A673 (cell line): ENCODE results near the gene SMC4. TPM values are rescaled to one million over a fixed set of nuclear protein-coding genes. Genes with fewer than 3 reads are reported as not detected.

Source experiments
- BruUV-seq: library from RNA; stranded (reverse); fragments of 400-500 nt; replicated peaks from 2 replicates; lab custom pipeline; 2021; lab: Mats Ljungman, UMichigan
- CTCF ChIA-PET: fragments of 300-600 bp; sonication (Branson Sonifier 250); formaldehyde crosslinking; loops from one replicate; lab custom pipeline; 2022; ENCODE audit warnings: antibody characterized with exemption; lab: Charles Lee
- POLR2A ChIA-PET: fragments of 300-600 bp; sonication (Branson Sonifier 250); formaldehyde crosslinking; loops from one replicate; lab custom pipeline; 2022; ENCODE audit warnings: antibody characterized with exemption; ENCODE audit not compliant: low non-redundant PET; lab: Charles Lee
- DNase-seq: peaks from one replicate; pipeline ENCODE4 v3.0.0-alpha.2; 2015; ENCODE audit warnings: low spot score
- H3K27ac ChIP-seq: fragments of 200-600 bp; sonication (generic); 2 replicates; pipeline ENCODE4 v1.5.1; 2016; ENCODE audit warnings: mixed run types, low read depth, mild to moderate bottlenecking, mixed read lengths, antibody characterized with exemption, low read length; ENCODE audit not compliant: poor library complexity, severe bottlenecking
- H3K27me3 ChIP-seq: fragments of 200-600 bp; sonication (generic); replicated peaks from 2 replicates; pipeline ENCODE4 v1.6.1; 2017; ENCODE audit warnings: mixed run types, low read depth, mild to moderate bottlenecking, mixed read lengths, antibody characterized with exemption, low read length; ENCODE audit not compliant: insufficient read depth, poor library complexity
- H3K36me3 ChIP-seq: fragments of 200-600 bp; sonication (generic); 2 replicates; pipeline ENCODE4 v1.6.1; 2016; ENCODE audit warnings: mixed run types, mild to moderate bottlenecking, mixed read lengths, antibody characterized with exemption, low read length; ENCODE audit not compliant: insufficient read depth, poor library complexity, severe bottlenecking
- H3K4me1 ChIP-seq: fragments of 200-600 bp; sonication (generic); 2 replicates; pipeline ENCODE4 v1.6.1; 2017; ENCODE audit warnings: mixed run types, mild to moderate bottlenecking, mixed read lengths, antibody characterized with exemption, low read length; ENCODE audit not compliant: insufficient read depth, poor library complexity, severe bottlenecking
- H3K4me3 ChIP-seq: fragments of 200-600 bp; sonication (generic); 2 replicates; pipeline ENCODE4 v1.5.1; 2016; ENCODE audit warnings: low read depth, mixed run types, mild to moderate bottlenecking, mixed read lengths, low read length; ENCODE audit not compliant: poor library complexity, severe bottlenecking
- H3K9me3 ChIP-seq: fragments of 200-600 bp; sonication (generic); 2 replicates; pipeline ENCODE4 v1.6.1; 2016; ENCODE audit warnings: mixed run types, low read depth, mild to moderate bottlenecking, mixed read lengths, antibody characterized with exemption, low read length; ENCODE audit not compliant: poor library complexity, severe bottlenecking
- CTCF ChIP-seq: fragments of 300-800, 200-600 bp; sonication (generic); conservative IDR thresholded peaks from 2 replicates; pipeline ENCODE4 v1.5.1; 2017; ENCODE audit warnings: low read depth, mild to moderate bottlenecking, antibody characterized with exemption, low read length, moderate library complexity, mixed read lengths
- EZH2 ChIP-seq: fragments of 200-600 bp; sonication (generic); IDR thresholded peaks from 2 replicates; pipeline ENCODE4 v1.6.1; 2017; ENCODE audit warnings: borderline replicate concordance, low read depth, mild to moderate bottlenecking, mixed read lengths, antibody characterized with exemption, low read length; ENCODE audit not compliant: poor library complexity, severe bottlenecking
- intact Hi-C: fragments of 100-400 bp; cut with micrococcal nuclease; formaldehyde crosslinking; loops from one replicate; pipeline ENCODE4 v1.10.0; 2022; ENCODE audit not compliant: unreplicated experiment
- microRNA-seq: library from miRNA; unstranded; fragments of <30 nt; microRNA quantifications from one replicate; pipeline ENCODE4 v1.2.0, GENCODE V29; 2021
- total RNA-seq: library from RNA; stranded (reverse); gene quantifications from 2 replicates; pipeline ENCODE4 v1.2.3, GENCODE V29; 2021

The SMC4 gene
- total RNA-seq, 1 experiment from 2014 or later, result 209 TPM

- POLR2A ChIA-PET, result no interaction called here
These were observed 81.5 kb downstream of the SMC4 start for GRCh38 chr3:160480931-160481330.

GRCh38 chr3:160481856-160482255 lies 82.4 kb downstream of the SMC4 start:
- BruUV-seq, result no TSS peak
- no peak overlapping the region for H3K27ac ChIP-seq
- CTCF ChIA-PET, result no interaction called here

More at GRCh38 chr3:160480931-160481330, 81.5 kb downstream of the SMC4 start:
- Histone ChIP-seq H3K27me3 (no peaks in the 10 kb centered on the region), H3K36me3 (no peaks in the 10 kb centered on the region), H3K4me1 (no peaks in the 10 kb centered on the region), H3K9me3 (no peaks in the 10 kb centered on the region), H3K4me3 (no peak overlapping the region), H3K27ac (no peak overlapping the region)
- CTCF ChIA-PET, result no interaction called here
- no TSS peak for BruUV-seq
- intact Hi-C loops, result no loop called here
- TF ChIP-seq EZH2 (no peak), CTCF (no peak)
- no peak for DNase-seq

GRCh38 chr3:160482796-160483195 lies 83.3 kb downstream of the SMC4 start:
- TF ChIP-seq EZH2 (no peak), CTCF (no peak)
- Histone ChIP-seq H3K4me1 (no peaks in the 10 kb centered on the region), H3K27me3 (no peaks in the 10 kb centered on the region), H3K4me3 (no peak overlapping the region), H3K9me3 (no peaks in the 10 kb centered on the region), H3K36me3 (no peaks in the 10 kb centered on the region), H3K27ac (no peak overlapping the region)
- POLR2A ChIA-PET, result no interaction called here
- CTCF ChIA-PET, result no interaction called here
- no TSS peak for BruUV-seq
- intact Hi-C loops, result no loop called here
- no peak for DNase-seq

More at GRCh38 chr3:160481856-160482255, 82.4 kb downstream of the SMC4 start:
- no peak for DNase-seq
- POLR2A ChIA-PET, result interaction anchor here (0.5 kb wide), 1 partner anchor 45 kb away, joined by 3 read pairs; no protein-coding TSS in a partner anchor
- TF ChIP-seq CTCF (no peak), EZH2 (no peak)
- no peaks in the 10 kb centered on the region for H3K27me3 ChIP-seq
- H3K4me3 ChIP-seq, result no peak overlapping the region
- no peaks in the 10 kb centered on the region for H3K36me3 ChIP-seq
- intact Hi-C loops, result no loop called here
- H3K4me1 ChIP-seq, result no peaks in the 10 kb centered on the region
- no peaks in the 10 kb centered on the region for H3K9me3 ChIP-seq

Small RNAs within 50 kb of the gene (microRNA-seq; reads per million reads assigned to microRNA genes)
- 8,931 reads per million, percentile 95 among the genes with 10 or more reads in this experiment for gene MIR15B
- gene MIR16-2, result 1,286 reads per million, percentile 83 among the genes with 10 or more reads in this experiment

Other genes starting within 250 kb of the SMC4 start
- not detected in 2 replicates for gene C3orf80, start 174.2 kb upstream of the SMC4 start, total RNA-seq
- gene IFT80, start 425 bp upstream of the SMC4 start, total RNA-seq, result 20.2 and 25.4 TPM in 2 replicates
- gene TRIM59, start 50.1 kb downstream of the SMC4 start, total RNA-seq, result 12.8 and 15.3 TPM in 2 replicates
- 85.7 and 88.5 TPM in 2 replicates for gene KPNA4, start 165.9 kb downstream of the SMC4 start, total RNA-seq